HG03159 (cell line): ENCODE measurements around the gene SYNM.

Source experiments
- ATAC-seq: cut with Tn5 transposase; IDR thresholded peaks from one replicate; pipeline ENCODE4 v1.9.1; 2021; ENCODE audit warnings: mild to moderate bottlenecking, moderate library complexity; ENCODE audit not compliant: unreplicated experiment

Gene SYNM

GRCh38 chr15:99165020-99165790 lies 60.3 kb downstream of the SYNM start:
- ATAC-seq = no peak

- no peak for ATAC-seq
These were observed 61.2 kb downstream of the SYNM start for GRCh38 chr15:99165956-99166689.

GRCh38 chr15:99167201-99167600 lies 62.3 kb downstream of the SYNM start:
- ATAC-seq = no peak

- no peak for ATAC-seq
These were observed 62.8 kb downstream of the SYNM start for GRCh38 chr15:99167640-99168039.

GRCh38 chr15:99168601-99169580 lies 64.0 kb downstream of the SYNM start:
- no peak for ATAC-seq

- no peak for ATAC-seq
These were observed 65.0 kb downstream of the SYNM start for GRCh38 chr15:99169769-99170311.

- no peak for ATAC-seq
These were observed 65.7 kb downstream of the SYNM start for GRCh38 chr15:99170476-99171065.

GRCh38 chr15:99172171-99172570 lies 67.3 kb downstream of the SYNM start:
- ATAC-seq = no peak

- no peak for ATAC-seq
These were observed 68.1 kb downstream of the SYNM start for GRCh38 chr15:99172989-99173388.

- ATAC-seq = no peak
These were observed 69.9 kb downstream of the SYNM start for GRCh38 chr15:99174567-99175395.

GRCh38 chr15:99176757-99177156 lies 71.9 kb downstream of the SYNM start:
- ATAC-seq = no peak

- ATAC-seq = no peak
These were observed 72.8 kb downstream of the SYNM start for GRCh38 chr15:99177679-99178078.

- no peak for ATAC-seq
These were observed 75.4 kb downstream of the SYNM start for GRCh38 chr15:99180086-99180963.

GRCh38 chr15:99180964-99181306 lies 76.1 kb downstream of the SYNM start:
- ATAC-seq = no peak

- ATAC-seq = no peak
These were observed 76.7 kb downstream of the SYNM start for GRCh38 chr15:99181545-99181971.

- no peak for ATAC-seq
These were observed 77.9 kb downstream of the SYNM start for GRCh38 chr15:99182791-99183190.
